GM12878 (cell line): ENCODE results near the gene SPX. TPM values are rescaled to one million over a fixed set of nuclear protein-coding genes. Genes with fewer than 3 reads are reported as not detected.

Source experiments
- NR2C2 ChIP-seq: IDR thresholded peaks from 2 replicates; pipeline ENCODE4 v1.6.1; 2011; ENCODE audit warnings: borderline replicate concordance, low read depth; ENCODE audit not compliant: control insufficient read depth, insufficient read length
- RUNX3 ChIP-seq: IDR thresholded peaks from 2 replicates; pipeline ENCODE4 v1.6.1; 2012; ENCODE audit warnings: low read length, inconsistent platforms
- polyA plus RNA-seq, 11 experiments: library from polyadenylated mRNA; depleted of rRNA in 4 of 11; unstranded in 6 of 11; stranded (reverse) in 5 of 11; fragments of >200 nt; fragmentation: Nextera tagmentation in 4 of 11; fragmentation: Illumina TruSeq in 1 of 11; extraction: Ambion mirVana in 4 of 11; extraction: Trizol in 1 of 11; gene quantifications; 1 replicate in 1 of 11; 2 replicates in 10 of 11; pipeline versions ENCODE4 v1.2.1 to v1.2.3, GENCODE V29; 2011 to 2016; ENCODE audit warnings: inconsistent platforms in 2 of 11, missing spikeins in 2 of 11, low read depth in 1 of 11
- total RNA-seq, 4 experiments: library from RNA; depleted of rRNA in 3 of 4; stranded (reverse); fragments of >200 nt in 3 of 4; fragmentation: Illumina TruSeq in 1 of 4; extraction: Trizol in 1 of 4; gene quantifications; 2 replicates each; pipeline versions ENCODE4 v1.2.1 to v1.2.3, GENCODE V29; 2013 to 2021
- TF ChIP-seq, protein P1 (sequence below): IDR thresholded peaks from 2 replicates; pipeline ENCODE4 v1.6.1; 2011; ENCODE audit warnings: borderline replicate concordance, low read depth, mild to moderate bottlenecking, moderate library complexity, low read length; ENCODE audit not compliant: insufficient read depth, poor library complexity, severe bottlenecking

Gene SPX
- total and polyA plus RNA-seq, 10 of the 15 experiments (the other 5 are each of a cell fraction or from before 2014, with no cell fraction given): 0.05 TPM; not detected in 8

DNA sequence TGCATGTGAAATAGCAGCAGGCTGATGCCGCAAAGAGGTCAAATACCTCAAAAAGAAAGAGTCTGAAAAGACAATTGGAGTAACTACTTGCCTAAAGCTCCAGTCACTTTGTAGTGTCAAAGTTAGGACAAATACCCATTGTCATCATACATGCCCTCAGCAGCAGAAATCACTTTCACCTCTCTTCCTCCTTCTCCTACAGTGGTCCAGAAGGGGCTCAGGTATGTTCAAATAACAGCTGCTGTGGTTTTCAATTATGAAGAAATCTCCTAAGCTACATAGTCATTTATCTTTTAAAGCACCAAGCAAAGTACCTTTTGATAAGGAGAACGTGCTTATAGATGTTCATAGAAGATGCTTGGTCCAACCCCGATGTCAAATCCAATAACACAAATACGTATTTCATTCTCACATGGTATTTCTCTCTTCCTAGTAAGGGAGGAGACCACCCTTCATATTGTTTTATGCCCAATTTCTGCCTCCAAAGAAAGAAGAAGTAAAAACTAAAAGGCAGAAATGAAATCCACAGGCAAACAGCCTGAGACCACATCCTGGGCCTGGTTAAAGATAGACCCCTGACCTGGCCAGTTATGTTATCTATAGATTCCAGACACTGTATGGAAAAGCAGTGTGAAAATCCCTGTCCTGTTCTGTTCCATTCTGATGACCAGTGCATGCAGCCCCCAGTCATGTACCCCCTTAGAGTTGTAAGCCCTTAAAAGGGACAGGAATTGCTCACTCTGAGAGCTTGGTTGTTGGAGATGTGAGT is 54.8 kb downstream of the SPX start (continued):
- TF ChIP-seq, protein P1, sequence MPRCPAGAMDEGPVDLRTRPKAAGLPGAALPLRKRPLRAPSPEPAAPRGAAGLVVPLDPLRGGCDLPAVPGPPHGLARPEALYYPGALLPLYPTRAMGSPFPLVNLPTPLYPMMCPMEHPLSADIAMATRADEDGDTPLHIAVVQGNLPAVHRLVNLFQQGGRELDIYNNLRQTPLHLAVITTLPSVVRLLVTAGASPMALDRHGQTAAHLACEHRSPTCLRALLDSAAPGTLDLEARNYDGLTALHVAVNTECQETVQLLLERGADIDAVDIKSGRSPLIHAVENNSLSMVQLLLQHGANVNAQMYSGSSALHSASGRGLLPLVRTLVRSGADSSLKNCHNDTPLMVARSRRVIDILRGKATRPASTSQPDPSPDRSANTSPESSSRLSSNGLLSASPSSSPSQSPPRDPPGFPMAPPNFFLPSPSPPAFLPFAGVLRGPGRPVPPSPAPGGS: no peak
- TF ChIP-seq NR2C2 (no peak), RUNX3 (no peak)

Other genes with a start within 250 kb of the SPX start
Only the 7 nearest of the 8 such genes appear.
- gene SLCO1A2, start 191.4 kb upstream of the SPX start, total RNA-seq (2014; rRNA removed): not detected in 2 replicates
- gene SLCO1A2, start 191.4 kb upstream of the SPX start, total RNA-seq (2014; rRNA removed; fragmentation: Illumina TruSeq; extraction: Trizol): not detected in 2 replicates
- gene SLCO1A2, start 191.4 kb upstream of the SPX start, total RNA-seq (2021): not detected in 2 replicates
- 0.03 TPM in 1 of 2 replicates, not detected in the other for gene SLCO1A2, start 191.4 kb upstream of the SPX start, polyA plus RNA-seq (2011; rRNA removed)
- gene SLCO1A2, start 191.4 kb upstream of the SPX start, polyA plus RNA-seq (2014; fragmentation: Illumina TruSeq; extraction: Trizol): not detected in 2 replicates
- not detected for gene SLCO1A2, start 191.4 kb upstream of the SPX start, polyA plus RNA-seq (2014; fragmentation: Nextera tagmentation; extraction: Ambion mirVana)
- gene SLCO1A2, start 191.4 kb upstream of the SPX start, polyA plus RNA-seq (2014; rRNA removed): not detected in 2 replicates
- not detected for gene SLCO1A2, start 191.4 kb upstream of the SPX start, polyA plus RNA-seq (2016; fragmentation: Nextera tagmentation; extraction: Ambion mirVana)
- gene IAPP, start 153.4 kb upstream of the SPX start, total RNA-seq (2014; rRNA removed): not detected in 2 replicates
- not detected in 2 replicates for gene IAPP, start 153.4 kb upstream of the SPX start, total RNA-seq (2014; rRNA removed; fragmentation: Illumina TruSeq; extraction: Trizol)
- gene IAPP, start 153.4 kb upstream of the SPX start, total RNA-seq (2021): not detected in 2 replicates
- gene IAPP, start 153.4 kb upstream of the SPX start, polyA plus RNA-seq (2011; rRNA removed): not detected in 2 replicates
- gene IAPP, start 153.4 kb upstream of the SPX start, polyA plus RNA-seq (2014; fragmentation: Illumina TruSeq; extraction: Trizol): not detected in 2 replicates
- not detected for gene IAPP, start 153.4 kb upstream of the SPX start, polyA plus RNA-seq (2014; fragmentation: Nextera tagmentation; extraction: Ambion mirVana)
- not detected in 2 replicates for gene IAPP, start 153.4 kb upstream of the SPX start, polyA plus RNA-seq (2014; rRNA removed)
- not detected for gene IAPP, start 153.4 kb upstream of the SPX start, polyA plus RNA-seq (2016; fragmentation: Nextera tagmentation; extraction: Ambion mirVana)
- gene PYROXD1, start 88.6 kb upstream of the SPX start, total RNA-seq (2014; rRNA removed): 11.0 and 15.3 TPM in 2 replicates
- gene PYROXD1, start 88.6 kb upstream of the SPX start, total RNA-seq (2014; rRNA removed; fragmentation: Illumina TruSeq; extraction: Trizol): 16.3 and 18.2 TPM in 2 replicates
- 18.6 and 20.1 TPM in 2 replicates for gene PYROXD1, start 88.6 kb upstream of the SPX start, total RNA-seq (2021)
- 22.4 and 38.2 TPM in 2 replicates for gene PYROXD1, start 88.6 kb upstream of the SPX start, polyA plus RNA-seq (2011; rRNA removed)
- 19.1 and 22.9 TPM in 2 replicates for gene PYROXD1, start 88.6 kb upstream of the SPX start, polyA plus RNA-seq (2014; fragmentation: Illumina TruSeq; extraction: Trizol)
- gene PYROXD1, start 88.6 kb upstream of the SPX start, polyA plus RNA-seq (2014; fragmentation: Nextera tagmentation; extraction: Ambion mirVana): 10 to 100 TPM; 11.6 to 18.0 TPM
- 11.9 and 13.5 TPM in 2 replicates for gene PYROXD1, start 88.6 kb upstream of the SPX start, polyA plus RNA-seq (2014; rRNA removed)
- 10 to 100 TPM; 26.8 to 28.3 TPM for gene PYROXD1, start 88.6 kb upstream of the SPX start, polyA plus RNA-seq (2016; fragmentation: Nextera tagmentation; extraction: Ambion mirVana)
- 60.2 and 71.2 TPM in 2 replicates for gene RECQL, start 24.7 kb upstream of the SPX start, total RNA-seq (2014; rRNA removed)
- gene RECQL, start 24.7 kb upstream of the SPX start, total RNA-seq (2014; rRNA removed; fragmentation: Illumina TruSeq; extraction: Trizol): 112 and 113 TPM in 2 replicates
- gene RECQL, start 24.7 kb upstream of the SPX start, total RNA-seq (2021): 64.2 and 65.2 TPM in 2 replicates
- gene RECQL, start 24.7 kb upstream of the SPX start, polyA plus RNA-seq (2011; rRNA removed): 47.4 and 74.2 TPM in 2 replicates
- gene RECQL, start 24.7 kb upstream of the SPX start, polyA plus RNA-seq (2014; fragmentation: Illumina TruSeq; extraction: Trizol): 88.6 and 104 TPM in 2 replicates
- 10 to 100 TPM; 59.4 to 76.5 TPM for gene RECQL, start 24.7 kb upstream of the SPX start, polyA plus RNA-seq (2014; fragmentation: Nextera tagmentation; extraction: Ambion mirVana)
- gene RECQL, start 24.7 kb upstream of the SPX start, polyA plus RNA-seq (2014; rRNA removed): 42.9 and 54.0 TPM in 2 replicates
- gene RECQL, start 24.7 kb upstream of the SPX start, polyA plus RNA-seq (2016; fragmentation: Nextera tagmentation; extraction: Ambion mirVana): 100 to 1,000 TPM; 120 to 130 TPM
- 18.3 and 23.7 TPM in 2 replicates for gene GOLT1B, start 24.5 kb upstream of the SPX start, total RNA-seq (2014; rRNA removed)
- gene GOLT1B, start 24.5 kb upstream of the SPX start, total RNA-seq (2014; rRNA removed; fragmentation: Illumina TruSeq; extraction: Trizol): 35.7 and 36.7 TPM in 2 replicates
- gene GOLT1B, start 24.5 kb upstream of the SPX start, total RNA-seq (2021): 28.7 and 33.5 TPM in 2 replicates
- 28.7 and 45.5 TPM in 2 replicates for gene GOLT1B, start 24.5 kb upstream of the SPX start, polyA plus RNA-seq (2011; rRNA removed)
- 29.1 and 47.3 TPM in 2 replicates for gene GOLT1B, start 24.5 kb upstream of the SPX start, polyA plus RNA-seq (2014; fragmentation: Illumina TruSeq; extraction: Trizol)
- gene GOLT1B, start 24.5 kb upstream of the SPX start, polyA plus RNA-seq (2014; fragmentation: Nextera tagmentation; extraction: Ambion mirVana): 10 to 100 TPM; 60.0 to 77.4 TPM
- 18.4 and 21.0 TPM in 2 replicates for gene GOLT1B, start 24.5 kb upstream of the SPX start, polyA plus RNA-seq (2014; rRNA removed)
- gene GOLT1B, start 24.5 kb upstream of the SPX start, polyA plus RNA-seq (2016; fragmentation: Nextera tagmentation; extraction: Ambion mirVana): 10 to 100 TPM; 51.1 to 58.2 TPM
- not detected in 2 replicates for gene GYS2, start 78.6 kb downstream of the SPX start, total RNA-seq (2014; rRNA removed)
- gene GYS2, start 78.6 kb downstream of the SPX start, total RNA-seq (2014; rRNA removed; fragmentation: Illumina TruSeq; extraction: Trizol): not detected in 2 replicates
- not detected in 2 replicates for gene GYS2, start 78.6 kb downstream of the SPX start, total RNA-seq (2021)
- gene GYS2, start 78.6 kb downstream of the SPX start, polyA plus RNA-seq (2011; rRNA removed): not detected in 2 replicates
- not detected in 2 replicates for gene GYS2, start 78.6 kb downstream of the SPX start, polyA plus RNA-seq (2014; fragmentation: Illumina TruSeq; extraction: Trizol)
- not detected for gene GYS2, start 78.6 kb downstream of the SPX start, polyA plus RNA-seq (2014; fragmentation: Nextera tagmentation; extraction: Ambion mirVana)
- not detected in 2 replicates for gene GYS2, start 78.6 kb downstream of the SPX start, polyA plus RNA-seq (2014; rRNA removed)
- gene GYS2, start 78.6 kb downstream of the SPX start, polyA plus RNA-seq (2016; fragmentation: Nextera tagmentation; extraction: Ambion mirVana): not detected
- 800 and 1,059 TPM in 2 replicates for gene LDHB, start 131.5 kb downstream of the SPX start, total RNA-seq (2014; rRNA removed)
- 1,225 and 1,228 TPM in 2 replicates for gene LDHB, start 131.5 kb downstream of the SPX start, total RNA-seq (2014; rRNA removed; fragmentation: Illumina TruSeq; extraction: Trizol)
- gene LDHB, start 131.5 kb downstream of the SPX start, total RNA-seq (2021): 1,270 and 1,289 TPM in 2 replicates
- gene LDHB, start 131.5 kb downstream of the SPX start, polyA plus RNA-seq (2011; rRNA removed): 1,442 and 2,024 TPM in 2 replicates
- gene LDHB, start 131.5 kb downstream of the SPX start, polyA plus RNA-seq (2014; fragmentation: Illumina TruSeq; extraction: Trizol): 1,254 and 1,609 TPM in 2 replicates
- 1,000 to 10,000 TPM; 3,645 to 3,692 TPM for gene LDHB, start 131.5 kb downstream of the SPX start, polyA plus RNA-seq (2014; fragmentation: Nextera tagmentation; extraction: Ambion mirVana)
- 902 and 986 TPM in 2 replicates for gene LDHB, start 131.5 kb downstream of the SPX start, polyA plus RNA-seq (2014; rRNA removed)
- gene LDHB, start 131.5 kb downstream of the SPX start, polyA plus RNA-seq (2016; fragmentation: Nextera tagmentation; extraction: Ambion mirVana): 1,000 to 10,000 TPM; 1,711 to 1,747 TPM